K562 (cell line): ENCODE results near the gene PRODH. TPM values are rescaled to one million over a fixed set of nuclear protein-coding genes. Genes with fewer than 3 reads are reported as not detected.
"Not testable (repeated sequence)": the region's sequence is repeated elsewhere in the genome, so short reads cannot be mapped to it uniquely, and the experiment has no call there.

ENCODE experiments used
- ATAC-seq: fragments of 200-7000 bp; cut with Tn5 transposase; 3 replicates; pipeline ENCODE4 v1.9.1; 2020; ENCODE audit warnings: moderate library complexity
- BruUV-seq: library from RNA; stranded (reverse); fragments of 400-500 nt; replicated peaks from 2 replicates; lab custom pipeline; 2021; lab: Mats Ljungman, UMichigan
- CTCF ChIA-PET: fragments of 300-600 bp; formaldehyde crosslinking; extraction: SDS; loops from one replicate; lab custom pipeline; 2021; ENCODE audit warnings: low intra/inter-chr PET ratio; lab: Yijun Ruan, JAX
- POLR2A ChIA-PET: fragments of 300-600, 350-650 bp; sonication (Branson Sonifier 250); formaldehyde crosslinking; extraction: SDS; loops from one replicate; lab custom pipeline; 2021; ENCODE audit warnings: antibody characterized with exemption, inconsistent platforms; lab: Yijun Ruan, JAX
- DNase-seq, 4 experiments: peaks; one replicate each; pipeline versions ENCODE4 v3.0.0 to v3.0.0-alpha.2; 2011 to 2018; ENCODE audit warnings: low spot score in 3 of 4, mixed read lengths in 3 of 4; ENCODE audit errors: extremely low read depth in 1 of 4
- FAIRE-seq: peaks from 2 replicates; lab custom pipeline; 2011; peaks lifted over from hg19 to GRCh38; lab: Jason Lieb, UNC
- H2AFZ ChIP-seq: 2 replicates; pipeline ENCODE4 v1.6.0; 2011; ENCODE audit warnings: low read depth, low read length, control low read depth, inconsistent platforms
- H3K27ac ChIP-seq: fragments of 200-600 bp; 3 replicates; pipeline ENCODE4 v1.8.0; 2011; ENCODE audit warnings: low read depth, mild to moderate bottlenecking, control low read depth, inconsistent platforms, low read length, moderate library complexity, mixed read lengths; ENCODE audit errors: extremely low read depth
- H3K27me3 ChIP-seq, 2 experiments: fragments of 300-600 bp in 1 of 2; 2 replicates in 1 of 2; 3 replicates in 1 of 2; pipeline versions ENCODE4 v1.6.0 to v1.8.0; 2011; ENCODE audit warnings: inconsistent platforms in 2 of 2, low read length in 2 of 2, mild to moderate bottlenecking in 1 of 2, mixed read lengths in 1 of 2, moderate library complexity in 1 of 2; ENCODE audit not compliant: control insufficient read depth in 2 of 2, insufficient read depth in 2 of 2
- H3K36me3 ChIP-seq: fragments of 300-600 bp; 3 replicates; pipeline ENCODE4 v1.8.0; 2011; ENCODE audit warnings: mild to moderate bottlenecking, low read length, inconsistent platforms; ENCODE audit not compliant: control insufficient read depth, insufficient read depth
- H3K4me1 ChIP-seq, 2 experiments: fragments of 200-600 bp in 1 of 2; replicated peaks in 1 of 2; 2 replicates in 1 of 2; 3 replicates in 1 of 2; pipeline versions ENCODE4 v1.5.1 to v1.8.0; 2011; ENCODE audit warnings: inconsistent platforms in 2 of 2, low read length in 2 of 2, mild to moderate bottlenecking in 1 of 2, mixed read lengths in 1 of 2, moderate library complexity in 1 of 2; ENCODE audit not compliant: control insufficient read depth in 2 of 2, insufficient read depth in 2 of 2
- H3K4me2 ChIP-seq: 2 replicates; pipeline ENCODE4 v1.6.1; 2011; ENCODE audit warnings: low read length, control low read depth, inconsistent platforms, mixed read lengths; ENCODE audit not compliant: insufficient read depth
- H3K4me3 ChIP-seq: fragments of 200-600 bp; sonication (generic), shearing (Covaris generic); 2 replicates; pipeline ENCODE4 v1.5.1; 2016; ENCODE audit warnings: control low read depth, inconsistent platforms
- H3K79me2 ChIP-seq: fragments of 200-600 bp; 3 replicates; pipeline ENCODE4 v1.8.0; 2011; ENCODE audit warnings: low read length, inconsistent platforms; ENCODE audit not compliant: control insufficient read depth, insufficient read depth
- H3K9ac ChIP-seq, 2 experiments: 2 replicates each; pipeline versions ENCODE4 v1.6.0 to v1.6.1; 2011; ENCODE audit warnings: low read depth in 2 of 2, low read length in 2 of 2, control low read depth in 1 of 2, inconsistent platforms in 1 of 2, mild to moderate bottlenecking in 1 of 2, mixed read lengths in 1 of 2; ENCODE audit not compliant: insufficient read depth in 1 of 2
- H3K9me1 ChIP-seq: one replicate; pipeline ENCODE4 v1.6.0; 2011; ENCODE audit warnings: inconsistent platforms, mild to moderate bottlenecking, low read length, moderate library complexity; ENCODE audit not compliant: control insufficient read depth, insufficient read depth
- H3K9me3 ChIP-seq: replicated peaks from 2 replicates; pipeline ENCODE4 v1.5.1; 2011; ENCODE audit warnings: low read depth, low read length, inconsistent platforms; ENCODE audit not compliant: control insufficient read depth, insufficient read depth
- H4K20me1 ChIP-seq: replicated peaks from 2 replicates; pipeline ENCODE4 v1.6.1; 2011; ENCODE audit warnings: low read length, inconsistent platforms, mixed read lengths; ENCODE audit not compliant: control insufficient read depth, insufficient read depth
- PCBP1 ChIP-seq: fragments of 200-400 bp; formaldehyde crosslinking; IDR thresholded peaks from 2 replicates; pipeline ENCODE4 v1.6.1; 2018; ENCODE audit warnings: mild to moderate bottlenecking, low read depth, low read length; ENCODE audit not compliant: poor library complexity, severe bottlenecking
- WGBS: fragments of 100-300 bp; shearing (Covaris generic); methylation state at CpG from one replicate; pipeline ENCODE4 v1.1.6; 2016; ENCODE audit warnings: low coverage, mixed read lengths; ENCODE audit not compliant: insufficient coverage; ENCODE audit errors: missing lambda C conversion rate; 5-methylcytosine and 5-hydroxymethylcytosine counted together
- in situ Hi-C: fragments of 300-500 bp; cut with MboI; formaldehyde crosslinking; loops from 4 replicates; pipeline ENCODE4 v1.15.0; 2018; ENCODE audit warnings: inconsistent platforms, mixed read lengths
- intact Hi-C: fragments of 100-400 bp; cut with micrococcal nuclease; formaldehyde crosslinking; loops from 2 replicates; pipeline ENCODE4 v1.14.2; 2022
- polyA plus RNA-seq, 8 experiments: library from polyadenylated mRNA; depleted of rRNA in 4 of 8; stranded (reverse) in 5 of 8; unstranded in 3 of 8; fragments of >200 nt; fragmentation: Nextera tagmentation in 2 of 8; fragmentation: Illumina TruSeq in 1 of 8; extraction: Ambion mirVana in 2 of 8; extraction: Trizol in 1 of 8; gene quantifications; 2 replicates each; pipeline versions ENCODE4 v1.2.1 to v1.2.3, GENCODE V29; 2011 to 2014; ENCODE audit warnings: inconsistent platforms in 1 of 8, missing spikeins in 1 of 8
- total RNA-seq, 7 experiments: library from RNA; depleted of rRNA in 6 of 7; stranded (reverse); fragments of >200 nt in 6 of 7; fragmentation: Illumina TruSeq in 2 of 7; extraction: Trizol in 2 of 7; gene quantifications; 2 replicates each; pipeline versions ENCODE4 v1.2.1 to v1.2.3, GENCODE V29; 2011 to 2021; ENCODE audit warnings: low replicate concordance in 1 of 7

PRODH gene
- total and polyA plus RNA-seq, 9 of the 15 experiments (the other 6 are each of a cell fraction or from before 2014, with no cell fraction given), result 0.07 to 0.11 TPM; not detected in 7

GRCh38 chr22:18957621-18958320 is 21.7 kb upstream of the PRODH start:
- Histone ChIP-seq H3K27me3 (peaks cover 4 to 36% of the 10 kb centered on the region in 2 experiments; a peak in 3 of 5 replicates), H4K20me1 (peaks cover 13% of the 10 kb centered on the region)
- H3K4me3 ChIP-seq, H3K9me3 ChIP-seq, H3K36me3 ChIP-seq, H3K4me2 ChIP-seq, H3K27ac ChIP-seq, H3K79me2 ChIP-seq, H3K9me1 ChIP-seq, ATAC-seq, H2AFZ ChIP-seq, H3K4me1 ChIP-seq, DNase-seq, FAIRE-seq, CTCF ChIA-PET, in situ Hi-C loops, H3K9ac ChIP-seq, intact Hi-C loops, POLR2A ChIA-PET, BruUV-seq: not testable (repeated sequence)
- 4% methylated on average over 14 of the region's 18 CpGs for WGBS
- peak; percentile 40 for TF ChIP-seq PCBP1

GRCh38 chr22:18956956-18957355 is 20.9 kb upstream of the PRODH start:
- WGBS, result 3% methylated on average over 12 of the region's 15 CpGs
- H3K4me1 ChIP-seq, H3K27ac ChIP-seq, H3K79me2 ChIP-seq, intact Hi-C loops, H3K36me3 ChIP-seq, in situ Hi-C loops, BruUV-seq, FAIRE-seq, DNase-seq, POLR2A ChIA-PET, H3K9me1 ChIP-seq, H3K9ac ChIP-seq, H3K9me3 ChIP-seq, H3K4me3 ChIP-seq, H2AFZ ChIP-seq, H3K4me2 ChIP-seq, CTCF ChIA-PET, ATAC-seq: not testable (repeated sequence)
- Histone ChIP-seq H3K27me3 (peaks cover 6 to 38% of the 10 kb centered on the region in 2 experiments; a peak in 3 of 5 replicates), H4K20me1 (peaks cover 11% of the 10 kb centered on the region)

GRCh38 chr22:18956121-18956895 is 20.2 kb upstream of the PRODH start:
- H3K9me1 ChIP-seq, H3K9ac ChIP-seq, DNase-seq, BruUV-seq, intact Hi-C loops, in situ Hi-C loops, H3K79me2 ChIP-seq, H3K36me3 ChIP-seq, CTCF ChIA-PET, H4K20me1 ChIP-seq, H3K4me2 ChIP-seq, H3K4me1 ChIP-seq, POLR2A ChIA-PET, ATAC-seq, H3K4me3 ChIP-seq, H2AFZ ChIP-seq, H3K9me3 ChIP-seq, H3K27ac ChIP-seq, FAIRE-seq: not testable (repeated sequence)
- peaks cover 8 to 36% of the 10 kb centered on the region in 2 experiments; a peak in 3 of 5 replicates for H3K27me3 ChIP-seq
- WGBS, result 5% methylated on average over 13 of the region's 15 CpGs
